Natural killer cell (primary cell): ENCODE results near the gene EGFL8. TPM values are rescaled to one million over a fixed set of nuclear protein-coding genes. Genes with fewer than 3 reads are reported as not detected.
"Not testable (repeated sequence)": the region's sequence is repeated elsewhere in the genome, so short reads cannot be mapped to it uniquely, and the experiment has no call there.

Experiments
- ATAC-seq, 3 donors: fragments of 150-1000 bp in 2 of 3; fragments of 200-7000 bp in 1 of 3; cut with Tn5 transposase; 1 replicate in 1 of 3; 2 replicates in 2 of 3; pipeline ENCODE4 v1.10.0; 2021; ENCODE audit warnings: mild to moderate bottlenecking in 2 of 3, moderate library complexity in 2 of 3
- DNase-seq, 2 donors: peaks; one replicate each; pipeline versions ENCODE4 v3.0.0 to v3.0.0-alpha.2; 2013 to 2021; ENCODE audit warnings: mixed read lengths in 1 of 2
- H3K27ac ChIP-seq: one replicate; pipeline ENCODE4 v1.5.1; 2013; ENCODE audit warnings: mild to moderate bottlenecking, low read length
- H3K27me3 ChIP-seq: one replicate; pipeline ENCODE4 v1.6.1; 2013; ENCODE audit warnings: low read length; ENCODE audit not compliant: control insufficient read depth, insufficient read depth
- H3K36me3 ChIP-seq: one replicate; pipeline ENCODE4 v1.6.1; 2013; ENCODE audit warnings: low read length; ENCODE audit not compliant: control insufficient read depth, insufficient read depth
- H3K4me1 ChIP-seq: one replicate; pipeline ENCODE4 v1.6.1; 2013; ENCODE audit warnings: low read length; ENCODE audit not compliant: control insufficient read depth, insufficient read depth
- H3K4me3 ChIP-seq: one replicate; pipeline ENCODE4 v1.5.1; 2013; ENCODE audit warnings: low read length
- H3K9me3 ChIP-seq: one replicate; pipeline ENCODE4 v1.6.1; 2013; ENCODE audit warnings: low read length; ENCODE audit not compliant: control insufficient read depth, insufficient read depth
- H3K27ac Mint-ChIP-seq, 2 donors: one replicate each; pipeline ENCODE4 v1.8.0; 2022; ENCODE audit warnings: mild to moderate bottlenecking in 2 of 2, mixed read lengths in 2 of 2, moderate library complexity in 1 of 2
- H3K27me3 Mint-ChIP-seq, 2 donors: one replicate each; pipeline ENCODE4 v1.8.0; 2022; ENCODE audit warnings: low read depth in 2 of 2, mixed read lengths in 2 of 2
- H3K36me3 Mint-ChIP-seq: one replicate; pipeline ENCODE4 v1.8.0; 2022; ENCODE audit warnings: mixed read lengths
- H3K4me1 Mint-ChIP-seq, 2 donors: one replicate each; pipeline ENCODE4 v1.8.0; 2022; ENCODE audit warnings: mixed read lengths in 2 of 2
- H3K4me3 Mint-ChIP-seq: one replicate; pipeline ENCODE4 v1.8.0; 2022; ENCODE audit warnings: mild to moderate bottlenecking, moderate library complexity, mixed read lengths
- H3K9me3 Mint-ChIP-seq, 2 donors: one replicate each; pipeline ENCODE4 v1.8.0; 2022; ENCODE audit warnings: mixed read lengths in 2 of 2
- CTCF ChIP-seq: fragments of 200-600 bp; IDR thresholded peaks from one replicate; pipeline ENCODE4 v1.8.0; 2022; ENCODE audit warnings: antibody characterized with exemption
- WGBS: methylation state at CpG from one replicate; pipeline ENCODE4 v1.1.7; 2013; ENCODE audit warnings: missing lambda C conversion rate; ENCODE audit not compliant: insufficient coverage; 5-methylcytosine and 5-hydroxymethylcytosine counted together
- intact Hi-C: fragments of 100-400 bp; cut with micrococcal nuclease; formaldehyde crosslinking; loops from one replicate; pipeline ENCODE4 v1.14.2; 2022
- total RNA-seq, 4 donors: library from RNA; stranded (reverse); fragments of 120-200 nt in 1 of 4; gene quantifications; one replicate each; pipeline versions ENCODE4 v1.2.3 to v1.2.4, GENCODE V29; 2013 to 2022

EGFL8 gene
- total RNA-seq, 3 donors from 2014 or later (not counting 1 experiment from before 2014, with no cell fraction given) = 18.2 to 22.9 (median 20.1) TPM

GRCh38 chr6:32137454-32137853 lies 26.9 kb upstream of the EGFL8 start:
- no peak for ATAC-seq

GRCh38 chr6:32139590-32139989 lies 24.8 kb upstream of the EGFL8 start:
- no peak overlapping the region for H3K27ac Mint-ChIP-seq
- ATAC-seq (no peak), DNase-seq (no peak)
- H3K4me1 Mint-ChIP-seq = no peaks in the 10 kb centered on the region
- H3K9me3 Mint-ChIP-seq = no peaks in the 10 kb centered on the region
- no peaks in the 10 kb centered on the region for H3K4me1 ChIP-seq
- intact Hi-C loops = no loop called here
- H3K4me3 ChIP-seq = no peak overlapping the region
- no peaks in the 10 kb centered on the region for H3K36me3 ChIP-seq
- no peak overlapping the region for H3K4me3 Mint-ChIP-seq
- H3K27me3 Mint-ChIP-seq = peaks cover 14 to 15% of the 10 kb centered on the region in 2 donors
- no peaks in the 10 kb centered on the region for H3K9me3 ChIP-seq
- no peaks in the 10 kb centered on the region for H3K36me3 Mint-ChIP-seq
- 91% methylated on average over 5 of the region's 5 CpGs for WGBS
- no peak for TF ChIP-seq CTCF
- no peaks in the 10 kb centered on the region for H3K27me3 ChIP-seq
- no peak overlapping the region for H3K27ac ChIP-seq

More at GRCh38 chr6:32137454-32137853, 26.9 kb upstream of the EGFL8 start:
- Histone ChIP-seq H3K4me3 (no peak overlapping the region), H3K27me3 (no peaks in the 10 kb centered on the region), H3K4me1 (no peaks in the 10 kb centered on the region), H3K9me3 (no peaks in the 10 kb centered on the region), H3K27ac (no peak overlapping the region), H3K36me3 (no peaks in the 10 kb centered on the region)
- intact Hi-C loops = no loop called here
- Mint-ChIP-seq H3K27ac (no peak overlapping the region), H3K4me1 (no peaks in the 10 kb centered on the region), H3K27me3 (peaks cover 14 to 17% of the 10 kb centered on the region in 2 donors), H3K4me3 (no peak overlapping the region), H3K9me3 (no peaks in the 10 kb centered on the region), H3K36me3 (no peaks in the 10 kb centered on the region)
- no peak for TF ChIP-seq CTCF
- DNase-seq = no peak

GRCh38 chr6:32140420-32141046 lies 23.9 kb upstream of the EGFL8 start:
- H3K4me3 Mint-ChIP-seq = no peak overlapping the region
- H3K9me3 Mint-ChIP-seq = no peaks in the 10 kb centered on the region
- no peaks in the 10 kb centered on the region for H3K36me3 ChIP-seq
- no peak overlapping the region for H3K27ac Mint-ChIP-seq
- H3K27me3 Mint-ChIP-seq = peaks cover 9 to 12% of the 10 kb centered on the region in 2 donors
- no peak for TF ChIP-seq CTCF
- DNase-seq = no peak
- H3K27ac ChIP-seq = no peak overlapping the region
- no peaks in the 10 kb centered on the region for H3K4me1 Mint-ChIP-seq
- no peak for ATAC-seq
- 89% methylated on average over 5 of the region's 5 CpGs for WGBS
- no peaks in the 10 kb centered on the region for H3K27me3 ChIP-seq
- H3K9me3 ChIP-seq = no peaks in the 10 kb centered on the region
- no peak overlapping the region for H3K4me3 ChIP-seq
- H3K4me1 ChIP-seq = no peaks in the 10 kb centered on the region
- intact Hi-C loops = no loop called here
- no peaks in the 10 kb centered on the region for H3K36me3 Mint-ChIP-seq

GRCh38 chr6:32144238-32144637 lies 20.2 kb upstream of the EGFL8 start:
- H3K4me3 Mint-ChIP-seq, H3K36me3 ChIP-seq, DNase-seq, H3K9me3 ChIP-seq, ATAC-seq, H3K27ac ChIP-seq, H3K4me3 ChIP-seq, H3K36me3 Mint-ChIP-seq, H3K27ac Mint-ChIP-seq, H3K9me3 Mint-ChIP-seq, intact Hi-C loops: not testable (repeated sequence)
- H3K27me3 ChIP-seq = peaks cover 13% of the 10 kb centered on the region
- Mint-ChIP-seq H3K4me1 (peaks cover 19 to 28% of the 10 kb centered on the region in 2 donors), H3K27me3 (peaks cover 19 to 34% of the 10 kb centered on the region in 2 donors)
- peaks cover 23% of the 10 kb centered on the region for H3K4me1 ChIP-seq
- WGBS = 94% methylated on average over 7 of the region's 7 CpGs
